K562 (cell line): ENCODE results near the gene COL15A1. TPM values are rescaled to one million over a fixed set of nuclear protein-coding genes. Genes with fewer than 3 reads are reported as not detected.

ENCODE experiments used
- AFF1 ChIP-seq, 2 experiments: fragments of 450-650 bp; IDR thresholded peaks; 2 replicates each; pipeline ENCODE4 v1.6.1; 2018; ENCODE audit warnings: mild to moderate bottlenecking in 2 of 2, low read depth in 1 of 2; ENCODE audit not compliant: partially characterized antibody in 2 of 2
- HNRNPK ChIP-seq: fragments of 200-400 bp; formaldehyde crosslinking; IDR thresholded peaks from one replicate; pipeline ENCODE4 v1.6.1; 2018; ENCODE audit warnings: mild to moderate bottlenecking, low read depth, low read length; ENCODE audit not compliant: poor library complexity, severe bottlenecking
- MGA ChIP-seq: fragments of 450-650 bp; IDR thresholded peaks from 2 replicates; pipeline ENCODE4 v1.6.1; 2016; ENCODE audit warnings: mild to moderate bottlenecking, moderate library complexity
- RFX1 ChIP-seq: fragments of 450-650 bp; IDR thresholded peaks from 2 replicates; pipeline ENCODE4 v1.6.1; 2016; ENCODE audit warnings: mild to moderate bottlenecking, moderate library complexity
- SAP30 ChIP-seq: fragments of 200-600 bp; sonication (generic); IDR thresholded peaks from 2 replicates; pipeline ENCODE4 v1.6.1; 2012; ENCODE audit warnings: borderline replicate concordance, low read depth, mild to moderate bottlenecking, moderate library complexity, low read length, control low read depth, inconsistent platforms; ENCODE audit not compliant: insufficient read depth, poor library complexity, severe bottlenecking
- TOE1 ChIP-seq, 2 experiments: fragments of 450-650 bp in 1 of 2; sonication (generic) in 1 of 2; formaldehyde crosslinking in 1 of 2; IDR thresholded peaks; 2 replicates each; pipeline versions ENCODE4 v1.7.1 to v1.8.0; 2016 to 2022; ENCODE audit warnings: borderline replicate concordance in 2 of 2, mild to moderate bottlenecking in 2 of 2, antibody characterized with exemption in 1 of 2, inconsistent platforms in 1 of 2, low read depth in 1 of 2, missing genetic modification reagents in 1 of 2, moderate library complexity in 1 of 2
- ZSCAN29 ChIP-seq: fragments of 450-650 bp; IDR thresholded peaks from 2 replicates; pipeline ENCODE4 v1.6.1; 2017
- polyA plus RNA-seq, 8 experiments: library from polyadenylated mRNA; depleted of rRNA in 4 of 8; stranded (reverse) in 5 of 8; unstranded in 3 of 8; fragments of >200 nt; fragmentation: Nextera tagmentation in 2 of 8; fragmentation: Illumina TruSeq in 1 of 8; extraction: Ambion mirVana in 2 of 8; extraction: Trizol in 1 of 8; gene quantifications; 2 replicates each; pipeline versions ENCODE4 v1.2.1 to v1.2.3, GENCODE V29; 2011 to 2014; ENCODE audit warnings: inconsistent platforms in 1 of 8, missing spikeins in 1 of 8
- total RNA-seq, 7 experiments: library from RNA; depleted of rRNA in 6 of 7; stranded (reverse); fragments of >200 nt in 6 of 7; fragmentation: Illumina TruSeq in 2 of 7; extraction: Trizol in 2 of 7; gene quantifications; 2 replicates each; pipeline versions ENCODE4 v1.2.1 to v1.2.3, GENCODE V29; 2011 to 2021; ENCODE audit warnings: low replicate concordance in 1 of 7
- TF ChIP-seq, protein P1 (sequence below): fragments of 250-450 bp; sonication (Bioruptor Pico); IDR thresholded peaks from 2 replicates; pipeline ENCODE4 v1.4.0; 2020; ENCODE audit warnings: mild to moderate bottlenecking, moderate library complexity

Gene COL15A1
- total and polyA plus RNA-seq, 9 of the 15 experiments (the other 6 are each of a cell fraction or from before 2014, with no cell fraction given): 0.46 to 5.1 (median 2.6) TPM

GRCh38 chr9:99075246-99075912, 131.7 kb downstream of the COL15A1 start (continued):
- TF ChIP-seq, protein P1, sequence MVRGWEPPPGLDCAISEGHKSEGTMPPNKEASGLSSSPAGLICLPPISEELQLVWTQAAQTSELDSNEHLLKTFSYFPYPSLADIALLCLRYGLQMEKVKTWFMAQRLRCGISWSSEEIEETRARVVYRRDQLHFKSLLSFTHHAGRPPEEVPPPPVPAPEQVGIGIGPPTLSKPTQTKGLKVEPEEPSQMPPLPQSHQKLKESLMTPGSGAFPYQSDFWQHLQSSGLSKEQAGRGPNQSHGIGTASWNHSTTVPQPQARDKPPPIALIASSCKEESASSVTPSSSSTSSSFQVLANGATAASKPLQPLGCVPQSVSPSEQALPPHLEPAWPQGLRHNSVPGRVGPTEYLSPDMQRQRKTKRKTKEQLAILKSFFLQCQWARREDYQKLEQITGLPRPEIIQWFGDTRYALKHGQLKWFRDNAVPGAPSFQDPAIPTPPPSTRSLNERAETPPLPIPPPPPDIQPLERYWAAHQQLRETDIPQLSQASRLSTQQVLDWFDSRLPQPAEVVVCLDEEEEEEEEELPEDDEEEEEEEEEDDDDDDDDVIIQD (CRISPR knock-in tag): no peak
- TF ChIP-seq AFF1 (IDR thresholded peaks at IDR 0.05; ENCODE audit: low read depth in 1 of 2, partially characterized antibody in 2 of 2) (peak; percentile 22 to 70), MGA (no peak), ZSCAN29 (no peak), SAP30 (no peak), HNRNPK (no peak), TOE1 (IDR thresholded peaks at IDR 0.05; ENCODE audit: borderline replicate concordance) (no peak), TOE1 (CRISPR knock-in tag; IDR thresholded peaks at IDR 0.05; ENCODE audit: borderline replicate concordance, low read depth) (no peak), RFX1 (no peak)
